Cardiac septum (tissue), 1 donor: ENCODE data around the gene LHFPL2. TPM values are rescaled to one million over a fixed set of nuclear protein-coding genes. Genes with fewer than 3 reads are reported as not detected.
A peak's percentile ranks its signal among the peaks of the same experiment; 100 is the strongest.
"Not testable (repeated sequence)": the region's sequence is repeated elsewhere in the genome, so short reads cannot be mapped to it uniquely, and the experiment has no call there.

Experiments used
- DNase-seq: peaks from one replicate; pipeline ENCODE4 v3.0.0-alpha.2; 2020; ENCODE audit warnings: low spot score
- intact Hi-C: fragments of 100-400 bp; cut with DNase I; formaldehyde crosslinking; loops from one replicate; pipeline ENCODE4 v1.14.0; 2022
- long read RNA-seq: library from polyadenylated mRNA; unstranded; transcript quantifications from one replicate; pipeline ENCODE4 v2.0.0, GENCODE V29; 2021
- total RNA-seq: library from RNA; stranded (reverse); fragmentation: NEBNext Ultra II Directional; extraction: Animal tissue kit (Norgen Biotek cat#: 25700); gene quantifications from one replicate; pipeline ENCODE4 v1.2.1, GENCODE V29; 2021
- donor health status: DM: no; HTN: no; CAD: no.

The LHFPL2 gene
- 7.9 TPM for total RNA-seq
- long read RNA-seq, partial matches to known transcripts: 5 of 10 reads
- long read RNA-seq, other reads (novel, unspliced or antisense): 5 of 10 reads

GRCh38 chr5:78648359-78649210, at the start of gene LHFPL2:
TSS of gene LHFPL2 (minus strand) at chr5:78648772. CDS start at chr5:78510213, 138,559 bp downstream.
- DNase-seq: peak; percentile 85
- intact Hi-C loops: loop anchor here (2.0 kb wide), 1 partner anchor 98 kb away; no protein-coding TSS in a partner anchor

- DNase-seq: no peak
- intact Hi-C loops: no loop called here
Measured at GRCh38 chr5:78696637-78697036, 48.1 kb upstream of the LHFPL2 start.

- DNase-seq, intact Hi-C loops: not testable (repeated sequence)
Measured at GRCh38 chr5:78696052-78696451, 47.5 kb upstream of the LHFPL2 start.

GRCh38 chr5:78693339-78693738, 44.8 kb upstream of the LHFPL2 start:
- intact Hi-C loops: no loop called here
- no peak for DNase-seq

GRCh38 chr5:78691084-78691960, 42.8 kb upstream of the LHFPL2 start:
- no peak for DNase-seq
- intact Hi-C loops: no loop called here

GRCh38 chr5:78690253-78690972, 41.8 kb upstream of the LHFPL2 start:
- intact Hi-C loops: no loop called here
- DNase-seq: no peak

GRCh38 chr5:78689540-78690252, 41.1 kb upstream of the LHFPL2 start:
- DNase-seq: no peak
- intact Hi-C loops: no loop called here

- intact Hi-C loops, DNase-seq: not testable (repeated sequence)
Measured at GRCh38 chr5:78687514-78687913, 38.9 kb upstream of the LHFPL2 start.

- not testable (repeated sequence) for DNase-seq
Measured at GRCh38 chr5:78683905-78684304, 35.3 kb upstream of the LHFPL2 start.

GRCh38 chr5:78679905-78680304, 31.3 kb upstream of the LHFPL2 start:
- no peak for DNase-seq
- intact Hi-C loops: loop anchor here (2.0 kb wide), 1 partner anchor 229 kb away; no protein-coding TSS in a partner anchor

More at GRCh38 chr5:78683905-78684304, 35.3 kb upstream of the LHFPL2 start:
- intact Hi-C loops: not testable (repeated sequence)

- no peak for DNase-seq
- intact Hi-C loops: loop anchor here (2.0 kb wide), 1 partner anchor 231 kb away; no protein-coding TSS in a partner anchor
Measured at GRCh38 chr5:78677777-78678668, 29.5 kb upstream of the LHFPL2 start.

- intact Hi-C loops: no loop called here
- no peak for DNase-seq
Measured at GRCh38 chr5:78675956-78676730, 27.6 kb upstream of the LHFPL2 start.

- intact Hi-C loops, DNase-seq: not testable (repeated sequence)
Measured at GRCh38 chr5:78673827-78674226, 25.3 kb upstream of the LHFPL2 start.

- DNase-seq: no peak
- intact Hi-C loops: no loop called here
Measured at GRCh38 chr5:78672154-78672553, 23.6 kb upstream of the LHFPL2 start.

- intact Hi-C loops: no loop called here
Measured at GRCh38 chr5:78671609-78672008, 23.0 kb upstream of the LHFPL2 start.

GRCh38 chr5:78670701-78671269, 22.2 kb upstream of the LHFPL2 start:
- DNase-seq: no peak
- intact Hi-C loops: no loop called here

More at GRCh38 chr5:78671609-78672008, 23.0 kb upstream of the LHFPL2 start:
- DNase-seq: no peak

- DNase-seq: no peak
- intact Hi-C loops: no loop called here
Measured at GRCh38 chr5:78669331-78669730, 20.8 kb upstream of the LHFPL2 start.
